Measurements from ENCODE around the gene RABGEF1. TPM values are rescaled to one million over a fixed set of nuclear protein-coding genes. Genes with fewer than 3 reads are reported as not detected.

The RABGEF1 gene
- polyA plus RNA-seq, 3 donors, result 13.6 to 17.3 (median 17.1) TPM

GRCh38 chr7:66768865-66769832, 28.6 kb downstream of the RABGEF1 start:
- peaks cover 54% of the 10 kb centered on the region for H4K20me1 ChIP-seq (ENCODE audit: insufficient read depth, low read length)
- WGBS (ENCODE audit: insufficient coverage), result 0% methylated on average over 2 of the region's 5 CpGs
- Mint-ChIP-seq H3K36me3 (peaks cover 34 to 47% of the 10 kb centered on the region in 2 donors), H3K4me1 (peaks cover 29% of the 10 kb centered on the region), H3K27me3 (ENCODE audit: low read depth in 3 of 3) (peaks cover 0 to 2% (median 2%) of the 10 kb centered on the region in 3 donors), H3K4me3 (no peak overlapping the region), H3K27ac (peak overlapping the region; percentile 27 to 76 (median 68)), H3K9me3 (no peaks in the 10 kb centered on the region)
- H3K9me3 ChIP-seq (replicated peaks in 1 of 2; ENCODE audit: control insufficient read depth in 1 of 2, insufficient read depth in 1 of 2, low read length in 2 of 2), result no peaks in the 10 kb centered on the region
- H3K4me2 ChIP-seq (replicated peaks; ENCODE audit: extremely low read depth, low read length, poor library complexity, severe bottlenecking), result peak overlapping the region; percentile 3
- H2AFZ ChIP-seq (ENCODE audit: insufficient read depth, low read depth, low read length, poor library complexity, severe bottlenecking), result no peak overlapping the region
- H3K4me3 ChIP-seq (replicated peaks in 1 of 3; ENCODE audit: low read depth in 2 of 3, low read length in 3 of 3), result no peak overlapping the region
- TF ChIP-seq CTCF (IDR thresholded peaks at IDR 0.05), result no peak
- no peak overlapping the region for H3K9ac ChIP-seq (ENCODE audit: insufficient read depth, low read length, poor library complexity, severe bottlenecking)
- DNase-seq, result peak in 1 of 3 donors; percentile 16
- H3K79me2 ChIP-seq (ENCODE audit: insufficient read depth, low read length), result peaks cover 53% of the 10 kb centered on the region
- H3K36me3 ChIP-seq (replicated peaks in 1 of 2; ENCODE audit: control insufficient read depth in 1 of 2, insufficient read depth in 2 of 2, low read length in 2 of 2), result peaks cover 3 to 22% of the 10 kb centered on the region in 2 donors
- intact Hi-C loops (cut with micrococcal nuclease), result no loop called here
- H3K27me3 ChIP-seq (ENCODE audit: control insufficient read depth in 2 of 2, insufficient read depth in 2 of 2, low read length in 2 of 2), result no peaks in the 10 kb centered on the region
- peak overlapping the region in 1 of 2 donors; percentile 40 for H3K27ac ChIP-seq (ENCODE audit: low read depth in 1 of 2, low read length in 2 of 2)
- H3K4me1 ChIP-seq (ENCODE audit: control insufficient read depth in 1 of 2, insufficient read depth in 2 of 2, low read length in 2 of 2), result peaks cover 13 to 20% of the 10 kb centered on the region in 2 donors

GRCh38 chr7:66769833-66770512, 29.4 kb downstream of the RABGEF1 start:
- peaks cover 43 to 55% of the 10 kb centered on the region in 2 donors for H3K36me3 Mint-ChIP-seq
- intact Hi-C loops (cut with micrococcal nuclease), result no loop called here
- Histone ChIP-seq H3K4me3 (replicated peaks in 1 of 3; ENCODE audit: low read depth in 2 of 3, low read length in 3 of 3) (no peak overlapping the region), H3K4me1 (ENCODE audit: control insufficient read depth in 1 of 2, insufficient read depth in 2 of 2, low read length in 2 of 2) (peaks cover 13 to 19% of the 10 kb centered on the region in 2 donors), H3K4me2 (replicated peaks; ENCODE audit: extremely low read depth, low read length, poor library complexity, severe bottlenecking) (no peak overlapping the region), H3K27ac (ENCODE audit: low read depth in 1 of 2, low read length in 2 of 2) (peak overlapping the region in 1 of 2 donors; percentile 40), H3K27me3 (ENCODE audit: control insufficient read depth in 2 of 2, insufficient read depth in 2 of 2, low read length in 2 of 2) (no peaks in the 10 kb centered on the region), H3K9ac (ENCODE audit: insufficient read depth, low read length, poor library complexity, severe bottlenecking) (no peak overlapping the region), H3K36me3 (replicated peaks in 1 of 2; ENCODE audit: control insufficient read depth in 1 of 2, insufficient read depth in 2 of 2, low read length in 2 of 2) (peaks cover 10 to 30% of the 10 kb centered on the region in 2 donors), H4K20me1 (ENCODE audit: insufficient read depth, low read length) (peaks cover 54% of the 10 kb centered on the region), H3K9me3 (replicated peaks in 1 of 2; ENCODE audit: control insufficient read depth in 1 of 2, insufficient read depth in 1 of 2, low read length in 2 of 2) (no peaks in the 10 kb centered on the region), H3K79me2 (ENCODE audit: insufficient read depth, low read length) (peaks cover 47% of the 10 kb centered on the region), H2AFZ (ENCODE audit: insufficient read depth, low read depth, low read length, poor library complexity, severe bottlenecking) (no peak overlapping the region)
- 100% methylated on average over 1 of the region's 5 CpGs for whole genome bisulfite sequencing (ENCODE audit: insufficient coverage)
- no peak for TF ChIP-seq CTCF (IDR thresholded peaks at IDR 0.05)
- H3K4me1 Mint-ChIP-seq, result peaks cover 24% of the 10 kb centered on the region
- DNase-seq, result no peak
- H3K27me3 Mint-ChIP-seq (ENCODE audit: low read depth in 3 of 3), result peaks cover 0 to 2% (median 2%) of the 10 kb centered on the region in 3 donors
- peak overlapping the region in 3 of 7 donors; percentile 2 to 73 (median 68) for H3K27ac Mint-ChIP-seq
- H3K9me3 Mint-ChIP-seq, result no peaks in the 10 kb centered on the region
- no peak overlapping the region for H3K4me3 Mint-ChIP-seq
